Stimulated activated CD8-positive, alpha-beta memory T cell treated with anti-CD3 and anti-CD28 coated beads, Interleukin-4, amount 100 ng/mL, for 48 hours (primary cell): ENCODE results near the gene RAB3IP.
"Not testable (repeated sequence)": the region's sequence is repeated elsewhere in the genome, so short reads cannot be mapped to it uniquely, and the experiment has no call there.

Experiments used
- DNase-seq: peaks from one replicate; pipeline ENCODE4 v3.0.0-alpha.2; 2020

RAB3IP gene

GRCh38 chr12:69837657-69838415 is 99.2 kb downstream of the RAB3IP start:
- DNase-seq, result no peak

- DNase-seq, result no peak
Observed at GRCh38 chr12:69840727-69841126, 102.1 kb downstream of the RAB3IP start.

GRCh38 chr12:69843608-69844007 is 104.9 kb downstream of the RAB3IP start:
- DNase-seq, result no peak

- no peak for DNase-seq
Observed at GRCh38 chr12:69844416-69844815, 105.8 kb downstream of the RAB3IP start.

- DNase-seq, result no peak
Observed at GRCh38 chr12:69844836-69845235, 106.2 kb downstream of the RAB3IP start.

GRCh38 chr12:69846976-69847375 is 108.3 kb downstream of the RAB3IP start:
- DNase-seq, result no peak

GRCh38 chr12:69851976-69852375 is 113.3 kb downstream of the RAB3IP start:
- no peak for DNase-seq

GRCh38 chr12:69853176-69853961 is 114.7 kb downstream of the RAB3IP start:
- not testable (repeated sequence) for DNase-seq

- DNase-seq, result no peak
Observed at GRCh38 chr12:69866698-69867097, 128.0 kb downstream of the RAB3IP start.

- DNase-seq, result no peak
Observed at GRCh38 chr12:69868695-69869094, 130.0 kb downstream of the RAB3IP start.

- DNase-seq, result no peak
Observed at GRCh38 chr12:69872804-69873203, 134.1 kb downstream of the RAB3IP start.
